CD4-positive, alpha-beta T cell (primary cell): Measurements from ENCODE around the gene TRMU. TPM values are rescaled to one million over a fixed set of nuclear protein-coding genes. Genes with fewer than 3 reads are reported as not detected.

Experiments used
- ATAC-seq: fragments of 200-7000 bp; cut with Tn5 transposase; one replicate; pipeline ENCODE4 v1.10.0; 2022; ENCODE audit warnings: mild to moderate bottlenecking; ENCODE audit not compliant: poor library complexity
- CTCF ChIA-PET: fragments of 350-600 bp; sonication (Branson Sonifier 250); formaldehyde crosslinking; loops from one replicate; lab custom pipeline; 2021; ENCODE audit warnings: antibody characterized with exemption, inconsistent platforms; lab: Charles Lee
- POLR2A ChIA-PET: fragments of 350-600 bp; sonication (Branson Sonifier 250); formaldehyde crosslinking; loops from one replicate; lab custom pipeline; 2021; ENCODE audit warnings: antibody characterized with exemption, inconsistent platforms; lab: Charles Lee
- DNase-seq, 14 experiments: peaks; one replicate each; pipeline ENCODE4 v3.0.0-alpha.2; 2013 to 2020; ENCODE audit warnings: mixed read lengths in 2 of 14
- H3K27ac ChIP-seq, 2 donors: one replicate each; pipeline versions ENCODE4 v1.5.1 to v1.7.0; 2013; ENCODE audit warnings: low read length in 2 of 2, low read depth in 1 of 2, mild to moderate bottlenecking in 1 of 2
- H3K27me3 ChIP-seq, 2 experiments: 1 replicate in 1 of 2; 2 replicates in 1 of 2; pipeline versions ENCODE4 v1.6.1 to v1.7.0; 2013; ENCODE audit warnings: low read length in 2 of 2, control low read depth in 1 of 2, mild to moderate bottlenecking in 1 of 2, moderate library complexity in 1 of 2; ENCODE audit not compliant: insufficient read depth in 2 of 2, control insufficient read depth in 1 of 2
- H3K36me3 ChIP-seq: one replicate; pipeline ENCODE4 v1.6.1; 2013; ENCODE audit warnings: low read length, control low read depth; ENCODE audit not compliant: insufficient read depth
- H3K4me1 ChIP-seq: one replicate; pipeline ENCODE4 v1.6.1; 2013; ENCODE audit warnings: low read length, control low read depth; ENCODE audit not compliant: insufficient read depth
- H3K4me3 ChIP-seq: one replicate; pipeline ENCODE4 v1.5.1; 2013; ENCODE audit warnings: mild to moderate bottlenecking, low read length, moderate library complexity
- H3K9me3 ChIP-seq, 2 experiments: 1 replicate in 1 of 2; 2 replicates in 1 of 2; pipeline versions ENCODE4 v1.6.1 to v1.7.0; 2013; ENCODE audit warnings: low read length in 2 of 2, mild to moderate bottlenecking in 2 of 2, control low read depth in 1 of 2, moderate library complexity in 1 of 2; ENCODE audit not compliant: control insufficient read depth in 1 of 2, insufficient read depth in 1 of 2
- H3K27ac Mint-ChIP-seq: one replicate; pipeline ENCODE4 v1.8.0; 2020; ENCODE audit warnings: mixed read lengths
- H3K27me3 Mint-ChIP-seq: one replicate; pipeline ENCODE4 v1.8.0; 2021; ENCODE audit warnings: mixed read lengths
- H3K36me3 Mint-ChIP-seq: one replicate; pipeline ENCODE4 v1.8.0; 2021; ENCODE audit warnings: low read depth, mixed read lengths
- H3K4me1 Mint-ChIP-seq: one replicate; pipeline ENCODE4 v1.8.0; 2021; ENCODE audit warnings: low read depth, mixed read lengths
- H3K4me3 Mint-ChIP-seq: one replicate; pipeline ENCODE4 v1.8.0; 2020; ENCODE audit warnings: mild to moderate bottlenecking, mixed read lengths
- H3K9me3 Mint-ChIP-seq: one replicate; pipeline ENCODE4 v1.8.0; 2020; ENCODE audit warnings: mixed read lengths
- intact Hi-C, 2 experiments: fragments of 100-400 bp; cut with DNase I in 1 of 2; cut with micrococcal nuclease in 1 of 2; formaldehyde crosslinking; loops; one replicate each; pipeline versions ENCODE4 v1.15.1 to v1.9.0; 2023 to 2025; cut with DNase I, micrococcal nuclease
- total RNA-seq, 174 experiments: library from RNA in 2 of 174; stranded (reverse) in 2 of 174; gene quantifications; one replicate each; pipeline ENCODE4 v1.2.3 and lab custom pipeline; 2021 to 2026
- TF ChIP-seq, protein P1 (sequence below): fragments of 200-600 bp; IDR thresholded peaks from one replicate; pipeline ENCODE4 v1.8.0; 2022; ENCODE audit warnings: antibody characterized with exemption, mild to moderate bottlenecking

Gene TRMU
- total RNA-seq, 2 experiments from 2014 or later: 65.2 to 65.4 TPM

DNA sequence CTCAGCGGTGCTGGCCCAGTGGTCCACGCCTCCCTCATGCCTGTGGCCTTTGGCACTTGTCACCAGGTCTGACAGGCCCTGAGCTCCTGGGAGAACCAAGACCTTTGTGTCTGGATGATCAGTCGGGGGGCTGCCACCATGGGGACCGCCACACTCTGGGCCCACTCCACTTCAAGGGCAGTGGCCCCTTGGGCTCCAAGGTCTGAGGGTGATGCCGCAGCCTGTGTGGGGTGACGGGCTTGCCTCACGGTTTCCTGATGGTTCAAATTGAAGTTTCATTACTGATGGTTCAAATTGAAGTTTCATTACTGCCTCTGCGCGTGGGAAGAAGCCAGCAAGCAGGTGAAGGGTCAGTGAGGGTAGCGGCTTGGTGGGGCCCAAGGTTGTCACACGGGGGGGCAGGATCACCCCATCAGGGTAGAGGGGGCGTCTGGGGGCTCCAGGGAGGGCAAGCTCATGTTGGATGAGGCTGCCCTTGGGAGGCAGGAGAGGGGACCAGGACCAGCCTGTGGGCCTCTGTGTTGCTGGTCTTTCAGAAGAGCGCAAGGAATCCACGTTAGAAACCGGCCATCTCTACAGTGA is 27.5 kb downstream of the TRMU start:
- H3K27ac Mint-ChIP-seq: no peak overlapping the region

DNA sequence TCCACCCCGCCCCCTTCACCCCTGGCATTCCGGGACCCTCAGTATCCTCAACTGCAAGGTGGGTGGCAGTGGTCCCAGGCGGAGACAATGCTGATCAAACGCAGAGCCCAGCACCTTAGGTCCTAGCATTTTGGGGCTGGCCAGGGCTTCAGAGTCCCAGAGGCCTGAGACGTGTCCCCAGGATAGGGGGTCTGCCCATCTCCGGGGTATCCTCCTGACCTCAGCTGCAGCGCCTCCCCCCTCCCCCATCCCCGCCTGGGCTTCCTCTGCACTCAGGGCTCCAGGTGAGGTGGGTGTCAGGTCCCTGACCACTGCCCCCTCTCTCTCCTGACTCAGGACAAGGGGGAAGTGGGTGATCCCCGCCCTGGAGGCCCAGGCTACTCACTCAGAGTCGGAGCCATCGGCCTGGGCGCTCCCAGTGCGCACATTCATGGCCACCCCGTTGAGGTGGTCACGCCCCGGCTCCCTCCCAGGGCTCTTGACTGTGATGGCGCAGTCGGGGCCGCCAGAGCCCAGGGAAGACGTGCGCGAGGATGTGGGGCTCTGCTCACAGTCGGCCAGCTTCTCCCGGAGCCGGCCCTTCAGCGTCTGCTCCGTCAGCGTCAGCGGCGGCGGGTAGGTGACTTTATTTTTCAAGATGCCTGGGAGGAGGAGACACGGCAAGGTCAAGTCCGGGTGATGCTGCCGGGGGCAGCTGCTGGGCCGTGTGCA is 28.3 kb downstream of the TRMU start:
- H3K27ac Mint-ChIP-seq: no peak overlapping the region

More for the DNA sequence above, 27.5 kb downstream of the TRMU start:
- intact Hi-C loops: no loop called here
- Histone ChIP-seq H3K4me1 (peaks cover 11% of the 10 kb centered on the region), H3K27ac (no peak overlapping the region), H3K27me3 (peaks cover 0 to 6% of the 10 kb centered on the region in 2 experiments), H3K9me3 (peaks cover 6 to 28% of the 10 kb centered on the region in 2 experiments), H3K36me3 (no peaks in the 10 kb centered on the region), H3K4me3 (no peak overlapping the region)
- TF ChIP-seq, protein P1, sequence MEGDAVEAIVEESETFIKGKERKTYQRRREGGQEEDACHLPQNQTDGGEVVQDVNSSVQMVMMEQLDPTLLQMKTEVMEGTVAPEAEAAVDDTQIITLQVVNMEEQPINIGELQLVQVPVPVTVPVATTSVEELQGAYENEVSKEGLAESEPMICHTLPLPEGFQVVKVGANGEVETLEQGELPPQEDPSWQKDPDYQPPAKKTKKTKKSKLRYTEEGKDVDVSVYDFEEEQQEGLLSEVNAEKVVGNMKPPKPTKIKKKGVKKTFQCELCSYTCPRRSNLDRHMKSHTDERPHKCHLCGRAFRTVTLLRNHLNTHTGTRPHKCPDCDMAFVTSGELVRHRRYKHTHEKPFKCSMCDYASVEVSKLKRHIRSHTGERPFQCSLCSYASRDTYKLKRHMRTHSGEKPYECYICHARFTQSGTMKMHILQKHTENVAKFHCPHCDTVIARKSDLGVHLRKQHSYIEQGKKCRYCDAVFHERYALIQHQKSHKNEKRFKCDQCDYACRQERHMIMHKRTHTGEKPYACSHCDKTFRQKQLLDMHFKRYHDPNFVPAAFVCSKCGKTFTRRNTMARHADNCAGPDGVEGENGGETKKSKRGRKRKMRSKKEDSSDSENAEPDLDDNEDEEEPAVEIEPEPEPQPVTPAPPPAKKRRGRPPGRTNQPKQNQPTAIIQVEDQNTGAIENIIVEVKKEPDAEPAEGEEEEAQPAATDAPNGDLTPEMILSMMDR: no peak
- H3K4me3 Mint-ChIP-seq: no peak overlapping the region
- POLR2A ChIA-PET: no interaction called here
- ATAC-seq (no peak), DNase-seq (no peak)
- CTCF ChIA-PET: no interaction called here
- H3K27me3 Mint-ChIP-seq: peaks cover 3% of the 10 kb centered on the region
- H3K9me3 Mint-ChIP-seq: no peaks in the 10 kb centered on the region
- H3K4me1 Mint-ChIP-seq: peaks cover 8% of the 10 kb centered on the region
- H3K36me3 Mint-ChIP-seq: peaks cover 9% of the 10 kb centered on the region

DNA sequence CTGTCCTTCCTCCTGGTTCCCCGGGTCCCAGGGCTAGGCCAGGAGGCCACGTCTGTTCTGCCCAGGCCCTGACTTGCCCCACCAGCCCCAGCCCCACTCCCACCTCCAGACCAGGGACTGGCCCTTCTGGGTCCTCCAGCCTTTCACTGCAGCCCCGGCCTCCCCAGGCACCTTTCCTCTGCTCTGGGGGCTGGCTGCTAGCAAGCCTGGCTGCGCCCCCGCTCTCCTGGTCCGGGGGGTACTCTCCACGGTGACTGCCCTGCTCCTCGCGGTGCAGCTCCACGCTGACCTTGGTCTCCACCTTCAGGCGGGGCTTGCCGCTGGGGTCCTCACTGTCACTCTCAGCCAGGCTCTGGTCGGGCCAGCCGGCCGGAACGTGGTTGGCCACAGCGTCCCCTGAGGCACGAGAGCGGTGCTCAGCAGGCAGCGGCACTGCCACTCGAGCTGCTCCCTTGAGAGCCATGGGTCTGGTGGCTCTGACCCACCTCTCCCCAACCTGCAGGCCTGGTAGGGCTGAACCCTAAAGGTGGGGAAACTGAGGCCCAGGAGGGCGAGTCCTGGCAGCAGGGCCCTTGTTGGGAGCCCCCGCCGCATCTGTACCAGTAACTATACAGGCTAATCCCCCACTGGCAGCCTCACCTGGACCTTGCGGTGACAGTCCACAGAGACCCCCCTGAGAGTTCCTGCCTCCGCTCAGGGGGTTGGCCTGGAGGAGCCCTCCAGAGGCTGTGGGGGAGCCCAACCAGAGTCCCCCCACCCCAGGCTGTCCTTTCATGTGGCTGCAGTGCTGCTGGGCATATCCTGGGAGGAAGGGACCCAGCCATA is 29.0 kb downstream of the TRMU start:
- Histone ChIP-seq H3K27ac (no peak overlapping the region), H3K9me3 (peaks cover 6 to 19% of the 10 kb centered on the region in 2 experiments), H3K36me3 (no peaks in the 10 kb centered on the region), H3K4me1 (peaks cover 15% of the 10 kb centered on the region), H3K4me3 (no peak overlapping the region), H3K27me3 (peaks cover 0 to 6% of the 10 kb centered on the region in 2 experiments)
- Mint-ChIP-seq H3K27ac (no peak overlapping the region), H3K4me3 (no peak overlapping the region), H3K36me3 (no peaks in the 10 kb centered on the region), H3K27me3 (peaks cover 3% of the 10 kb centered on the region), H3K9me3 (no peaks in the 10 kb centered on the region), H3K4me1 (peaks cover 8% of the 10 kb centered on the region)
- intact Hi-C loops: no loop called here
- TF ChIP-seq, protein P1: no peak
- ATAC-seq: no peak
- CTCF ChIA-PET: no interaction called here
- no peak for DNase-seq
- POLR2A ChIA-PET: no interaction called here

More for the DNA sequence above, 28.3 kb downstream of the TRMU start:
- Histone ChIP-seq H3K27me3 (peaks cover 0 to 6% of the 10 kb centered on the region in 2 experiments), H3K4me1 (peaks cover 14% of the 10 kb centered on the region), H3K4me3 (no peak overlapping the region), H3K9me3 (peaks cover 6 to 27% of the 10 kb centered on the region in 2 experiments), H3K27ac (no peak overlapping the region), H3K36me3 (no peaks in the 10 kb centered on the region)
- H3K9me3 Mint-ChIP-seq: no peaks in the 10 kb centered on the region
- peaks cover 8% of the 10 kb centered on the region for H3K4me1 Mint-ChIP-seq
- no peak for ATAC-seq
- peaks cover 3% of the 10 kb centered on the region for H3K27me3 Mint-ChIP-seq
- ChIA-PET POLR2A (no interaction called here), CTCF (no interaction called here)
- H3K36me3 Mint-ChIP-seq: peaks cover 4% of the 10 kb centered on the region
- TF ChIP-seq, protein P1: no peak
- intact Hi-C loops: no loop called here
- H3K4me3 Mint-ChIP-seq: no peak overlapping the region
- DNase-seq: no peak
